HG03045 (cell line): ENCODE measurements around the gene GPRC5D.

Source experiments
- ATAC-seq: cut with Tn5 transposase; IDR thresholded peaks from one replicate; pipeline ENCODE4 v1.9.1; 2021; ENCODE audit warnings: mild to moderate bottlenecking, moderate library complexity; ENCODE audit not compliant: unreplicated experiment

GPRC5D gene

GRCh38 chr12:12952036-12952435 lies at the start of gene GPRC5D:
Gene GPRC5D, minus strand, starts transcription at chr12:12952170. Its CDS starts 1,786 bp downstream, at chr12:12950384.
- no peak for ATAC-seq

- ATAC-seq: no peak
Observed at GRCh38 chr12:13001775-13002040, 49.7 kb upstream of the GPRC5D start.

- no peak for ATAC-seq
Observed at GRCh38 chr12:13000925-13001774, 49.2 kb upstream of the GPRC5D start.

GRCh38 chr12:13000616-13000924 lies 48.6 kb upstream of the GPRC5D start:
- peak; percentile 31 for ATAC-seq

- peak; percentile 84 for ATAC-seq
Observed at GRCh38 chr12:12999959-13000615, 48.1 kb upstream of the GPRC5D start, which contains the start of gene HEBP1. Gene HEBP1, minus strand, starts transcription at chr12:13000265. Its CDS starts 151 bp downstream, at chr12:13000114.

- no peak for ATAC-seq
Observed at GRCh38 chr12:12999271-12999958, 47.4 kb upstream of the GPRC5D start.

GRCh38 chr12:12998248-12998647 lies 46.3 kb upstream of the GPRC5D start:
- no peak for ATAC-seq

- no peak for ATAC-seq
Observed at GRCh38 chr12:12997734-12998133, 45.8 kb upstream of the GPRC5D start.

GRCh38 chr12:12997156-12997555 lies 45.2 kb upstream of the GPRC5D start:
- ATAC-seq: no peak

GRCh38 chr12:12996209-12996608 lies 44.2 kb upstream of the GPRC5D start:
- ATAC-seq: no peak

- no peak for ATAC-seq
Observed at GRCh38 chr12:12995088-12995487, 43.1 kb upstream of the GPRC5D start.

- no peak for ATAC-seq
Observed at GRCh38 chr12:12993367-12993766, 41.4 kb upstream of the GPRC5D start.

- no peak for ATAC-seq
Observed at GRCh38 chr12:12992418-12993130, 40.6 kb upstream of the GPRC5D start.

GRCh38 chr12:12990700-12991468 lies 38.9 kb upstream of the GPRC5D start:
- ATAC-seq: no peak

- no peak for ATAC-seq
Observed at GRCh38 chr12:12987421-12987820, 35.5 kb upstream of the GPRC5D start.

GRCh38 chr12:12986775-12987331 lies 34.9 kb upstream of the GPRC5D start:
- no peak for ATAC-seq

- ATAC-seq: no peak
Observed at GRCh38 chr12:12985817-12986408, 33.9 kb upstream of the GPRC5D start.

GRCh38 chr12:12984149-12984548 lies 32.2 kb upstream of the GPRC5D start:
- no peak for ATAC-seq

- ATAC-seq: no peak
Observed at GRCh38 chr12:12983420-12984035, 31.6 kb upstream of the GPRC5D start.
